ENCODE data around the gene VAV2.

VAV2 gene

DNA sequence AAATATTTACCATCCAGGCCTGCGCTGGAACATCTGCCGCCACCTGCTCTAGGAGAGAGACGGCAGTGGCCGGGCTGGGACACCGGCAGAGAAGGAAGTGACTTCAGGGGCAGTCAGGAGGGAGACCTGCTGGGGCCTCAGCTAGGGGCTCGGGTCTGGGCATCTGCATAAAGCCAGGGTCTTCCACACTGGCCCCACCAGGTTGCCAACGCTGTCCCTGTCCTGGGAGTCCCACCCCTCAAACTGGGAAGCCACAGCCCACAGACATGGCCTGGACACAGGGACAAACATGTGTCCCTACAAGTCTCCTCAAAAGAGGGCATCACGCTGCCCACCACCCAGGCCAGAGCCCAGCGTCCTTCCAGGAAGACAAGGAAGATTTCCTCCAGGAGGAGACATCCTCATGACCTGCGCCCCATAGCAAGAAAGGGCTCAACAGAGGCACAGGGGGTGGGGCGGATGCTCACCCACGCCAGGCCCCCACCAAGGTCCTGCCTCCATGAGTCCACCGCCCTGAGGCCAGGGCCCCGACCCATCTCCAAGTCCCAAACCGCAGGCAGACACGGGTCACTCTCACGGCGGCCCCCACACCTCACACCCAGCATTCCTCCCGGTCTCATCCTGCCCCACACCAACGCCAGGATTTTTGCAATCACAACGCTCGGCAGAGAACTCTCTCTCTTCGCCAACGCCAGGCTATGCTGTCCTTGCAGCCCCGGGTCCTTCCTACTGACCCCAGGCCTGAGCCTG, 9.0 kb downstream of the VAV2 start:
- TF ChIP-seq EP300 (IDR thresholded peaks at IDR 0.05; ENCODE audit: borderline replicate concordance): no peak
- TF ChIP-seq RAD21 (IDR thresholded peaks at IDR 0.05; ENCODE audit: low read depth): no peak
- no peak for TF ChIP-seq YY1 (IDR thresholded peaks at IDR 0.05; ENCODE audit: low read depth)
- TF ChIP-seq, protein P1, sequence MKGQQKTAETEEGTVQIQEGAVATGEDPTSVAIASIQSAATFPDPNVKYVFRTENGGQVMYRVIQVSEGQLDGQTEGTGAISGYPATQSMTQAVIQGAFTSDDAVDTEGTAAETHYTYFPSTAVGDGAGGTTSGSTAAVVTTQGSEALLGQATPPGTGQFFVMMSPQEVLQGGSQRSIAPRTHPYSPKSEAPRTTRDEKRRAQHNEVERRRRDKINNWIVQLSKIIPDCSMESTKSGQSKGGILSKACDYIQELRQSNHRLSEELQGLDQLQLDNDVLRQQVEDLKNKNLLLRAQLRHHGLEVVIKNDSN (IDR thresholded peaks at IDR 0.05): no peak

GRCh38 chr9:133981958-133982681, 10.0 kb downstream of the VAV2 start:
- no peak for TF ChIP-seq EP300 (IDR thresholded peaks at IDR 0.05; ENCODE audit: borderline replicate concordance)
- TF ChIP-seq, protein P2, sequence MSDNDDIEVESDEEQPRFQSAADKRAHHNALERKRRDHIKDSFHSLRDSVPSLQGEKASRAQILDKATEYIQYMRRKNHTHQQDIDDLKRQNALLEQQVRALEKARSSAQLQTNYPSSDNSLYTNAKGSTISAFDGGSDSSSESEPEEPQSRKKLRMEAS (IDR thresholded peaks at IDR 0.05): no peak
- no peak for TF ChIP-seq EGR1 (IDR thresholded peaks at IDR 0.05)
- TF ChIP-seq YY1 (IDR thresholded peaks at IDR 0.05; ENCODE audit: low read depth): no peak
- TF ChIP-seq TAF1 (IDR thresholded peaks at IDR 0.05; ENCODE audit: low read depth): no peak
- no peak for TF ChIP-seq ZBTB7A (IDR thresholded peaks at IDR 0.05; ENCODE audit: low read depth)
- no peak for TF ChIP-seq NFIC (IDR thresholded peaks at IDR 0.05)
- TF ChIP-seq TEAD4 (IDR thresholded peaks at IDR 0.05): no peak
- no peak for TF ChIP-seq RAD21 (IDR thresholded peaks at IDR 0.05; ENCODE audit: low read depth)
- TF ChIP-seq CREB1 (IDR thresholded peaks at IDR 0.05; ENCODE audit: low read depth): no peak
- no peak for TF ChIP-seq FOXM1 (IDR thresholded peaks at IDR 0.05; ENCODE audit: borderline replicate concordance, low read depth)
- TF ChIP-seq, protein P3, sequence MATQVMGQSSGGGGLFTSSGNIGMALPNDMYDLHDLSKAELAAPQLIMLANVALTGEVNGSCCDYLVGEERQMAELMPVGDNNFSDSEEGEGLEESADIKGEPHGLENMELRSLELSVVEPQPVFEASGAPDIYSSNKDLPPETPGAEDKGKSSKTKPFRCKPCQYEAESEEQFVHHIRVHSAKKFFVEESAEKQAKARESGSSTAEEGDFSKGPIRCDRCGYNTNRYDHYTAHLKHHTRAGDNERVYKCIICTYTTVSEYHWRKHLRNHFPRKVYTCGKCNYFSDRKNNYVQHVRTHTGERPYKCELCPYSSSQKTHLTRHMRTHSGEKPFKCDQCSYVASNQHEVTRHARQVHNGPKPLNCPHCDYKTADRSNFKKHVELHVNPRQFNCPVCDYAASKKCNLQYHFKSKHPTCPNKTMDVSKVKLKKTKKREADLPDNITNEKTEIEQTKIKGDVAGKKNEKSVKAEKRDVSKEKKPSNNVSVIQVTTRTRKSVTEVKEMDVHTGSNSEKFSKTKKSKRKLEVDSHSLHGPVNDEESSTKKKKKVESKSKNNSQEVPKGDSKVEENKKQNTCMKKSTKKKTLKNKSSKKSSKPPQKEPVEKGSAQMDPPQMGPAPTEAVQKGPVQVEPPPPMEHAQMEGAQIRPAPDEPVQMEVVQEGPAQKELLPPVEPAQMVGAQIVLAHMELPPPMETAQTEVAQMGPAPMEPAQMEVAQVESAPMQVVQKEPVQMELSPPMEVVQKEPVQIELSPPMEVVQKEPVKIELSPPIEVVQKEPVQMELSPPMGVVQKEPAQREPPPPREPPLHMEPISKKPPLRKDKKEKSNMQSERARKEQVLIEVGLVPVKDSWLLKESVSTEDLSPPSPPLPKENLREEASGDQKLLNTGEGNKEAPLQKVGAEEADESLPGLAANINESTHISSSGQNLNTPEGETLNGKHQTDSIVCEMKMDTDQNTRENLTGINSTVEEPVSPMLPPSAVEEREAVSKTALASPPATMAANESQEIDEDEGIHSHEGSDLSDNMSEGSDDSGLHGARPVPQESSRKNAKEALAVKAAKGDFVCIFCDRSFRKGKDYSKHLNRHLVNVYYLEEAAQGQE (IDR thresholded peaks at IDR 0.05; ENCODE audit: low read depth): no peak
- no peak for TF ChIP-seq TCF12 (IDR thresholded peaks at IDR 0.05; ENCODE audit: low read depth)
- TF ChIP-seq, protein P1 (IDR thresholded peaks at IDR 0.05): no peak
- TF ChIP-seq CEBPB (IDR thresholded peaks at IDR 0.05): no peak

GRCh38 chr9:133981589-133981957, 10.6 kb downstream of the VAV2 start:
- TF ChIP-seq, protein P3 (IDR thresholded peaks at IDR 0.05; ENCODE audit: low read depth): no peak
- TF ChIP-seq TAF1 (IDR thresholded peaks at IDR 0.05; ENCODE audit: low read depth): no peak
- no peak for TF ChIP-seq TEAD4 (IDR thresholded peaks at IDR 0.05)
- no peak for TF ChIP-seq EP300 (IDR thresholded peaks at IDR 0.05; ENCODE audit: borderline replicate concordance)
- no peak for TF ChIP-seq CREB1 (IDR thresholded peaks at IDR 0.05; ENCODE audit: low read depth)
- no peak for TF ChIP-seq TCF12 (IDR thresholded peaks at IDR 0.05; ENCODE audit: low read depth)
- TF ChIP-seq EGR1 (IDR thresholded peaks at IDR 0.05): no peak
- TF ChIP-seq ZBTB7A (IDR thresholded peaks at IDR 0.05; ENCODE audit: low read depth): no peak
- no peak for TF ChIP-seq CEBPB (IDR thresholded peaks at IDR 0.05)
- no peak for TF ChIP-seq RAD21 (IDR thresholded peaks at IDR 0.05; ENCODE audit: low read depth)
- TF ChIP-seq FOXM1 (IDR thresholded peaks at IDR 0.05; ENCODE audit: borderline replicate concordance, low read depth): no peak
- TF ChIP-seq, protein P2 (IDR thresholded peaks at IDR 0.05): no peak
- TF ChIP-seq, protein P1 (IDR thresholded peaks at IDR 0.05): no peak
- no peak for TF ChIP-seq NFIC (IDR thresholded peaks at IDR 0.05)
- no peak for TF ChIP-seq YY1 (IDR thresholded peaks at IDR 0.05; ENCODE audit: low read depth)

GRCh38 chr9:133980864-133981588, 11.1 kb downstream of the VAV2 start:
- TF ChIP-seq RAD21 (IDR thresholded peaks at IDR 0.05; ENCODE audit: low read depth) (no peak), TCF12 (IDR thresholded peaks at IDR 0.05; ENCODE audit: low read depth) (no peak), CEBPB (IDR thresholded peaks at IDR 0.05) (no peak), FOXM1 (IDR thresholded peaks at IDR 0.05; ENCODE audit: borderline replicate concordance, low read depth) (no peak), CREB1 (IDR thresholded peaks at IDR 0.05; ENCODE audit: low read depth) (no peak), TEAD4 (IDR thresholded peaks at IDR 0.05) (no peak)
- TF ChIP-seq, protein P2 (IDR thresholded peaks at IDR 0.05): no peak
